DMS 273 (cell line): ENCODE measurements around the gene GTPBP6.
A peak's percentile ranks its signal among the peaks of the same experiment; 100 is the strongest.
"Not testable (repeated sequence)": the region's sequence is repeated elsewhere in the genome, so short reads cannot be mapped to it uniquely, and the experiment has no call there.

ENCODE experiments used
- DNase-seq: peaks from one replicate; lab custom pipeline; 2025; ENCODE audit not compliant: unreplicated experiment; lab: John Stamatoyannopoulos, UW

The GTPBP6 gene

GRCh38 chrX:335758-336155 lies 17.2 kb upstream of the GTPBP6 start:
- no peak for DNase-seq

GRCh38 chrX:334971-335757 lies 16.6 kb upstream of the GTPBP6 start:
- DNase-seq = no peak

DNA sequence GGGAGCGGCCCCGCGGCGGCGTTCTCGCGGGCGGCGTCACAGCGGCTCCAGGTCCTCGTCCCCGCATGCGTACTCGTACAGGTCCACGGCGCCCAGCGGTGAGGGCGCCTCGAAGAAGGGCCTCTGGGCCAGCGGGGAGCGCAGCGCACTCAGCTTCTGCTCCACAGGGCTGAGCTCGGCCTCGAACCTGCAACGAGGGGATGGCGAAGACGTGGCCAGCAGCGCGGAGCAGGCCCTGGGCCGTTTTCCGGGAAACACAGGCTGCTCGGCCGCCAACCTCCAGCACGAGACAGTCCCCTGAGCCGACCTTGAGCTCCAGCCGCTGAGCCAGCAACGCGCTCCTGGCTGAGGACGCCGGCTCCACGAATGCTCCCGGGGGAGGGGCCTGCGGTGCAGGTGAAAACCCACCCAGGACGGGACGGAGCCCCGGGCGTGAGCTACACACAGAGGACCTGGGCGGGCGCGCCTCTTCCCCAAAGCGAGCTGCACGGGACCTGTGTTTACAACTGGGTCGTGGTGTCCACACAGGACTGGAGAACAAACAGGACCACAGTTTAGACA lies 15.8 kb upstream of the GTPBP6 start:
- no peak for DNase-seq

DNA sequence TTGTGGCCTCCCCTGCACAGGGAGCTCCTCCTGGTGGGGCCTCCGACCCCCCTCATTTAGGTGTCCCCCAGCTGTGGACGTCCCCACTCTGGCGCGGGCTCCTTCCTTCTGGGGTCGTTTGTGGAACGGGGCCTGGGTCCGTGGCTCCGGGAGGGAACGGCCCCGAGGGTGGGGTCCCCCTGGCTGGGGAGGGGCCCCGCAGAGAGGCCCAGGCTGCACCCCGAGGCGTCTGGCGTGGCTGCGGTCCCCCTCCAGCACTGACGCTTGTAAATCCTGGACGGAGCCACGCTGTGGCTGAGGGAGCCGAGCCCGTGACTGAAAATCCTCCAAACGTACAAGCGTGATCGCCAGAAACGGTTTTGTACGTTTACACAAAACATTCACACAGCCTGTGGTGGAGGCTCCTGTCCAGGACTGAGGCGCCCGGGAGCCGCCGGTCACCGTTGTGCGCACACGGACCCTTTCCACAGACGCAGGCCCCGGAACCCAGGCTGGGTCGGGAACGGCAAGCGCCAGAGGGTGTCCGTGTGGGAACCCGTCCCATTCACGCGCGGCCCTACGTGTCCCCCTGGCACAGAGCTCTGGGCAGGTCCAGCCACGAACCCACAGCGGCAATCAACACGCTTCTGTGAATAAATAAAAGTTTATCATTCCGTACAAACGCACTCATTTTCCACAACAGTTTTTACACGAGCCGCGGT lies 15.2 kb upstream of the GTPBP6 start:
- no peak for DNase-seq

DNA sequence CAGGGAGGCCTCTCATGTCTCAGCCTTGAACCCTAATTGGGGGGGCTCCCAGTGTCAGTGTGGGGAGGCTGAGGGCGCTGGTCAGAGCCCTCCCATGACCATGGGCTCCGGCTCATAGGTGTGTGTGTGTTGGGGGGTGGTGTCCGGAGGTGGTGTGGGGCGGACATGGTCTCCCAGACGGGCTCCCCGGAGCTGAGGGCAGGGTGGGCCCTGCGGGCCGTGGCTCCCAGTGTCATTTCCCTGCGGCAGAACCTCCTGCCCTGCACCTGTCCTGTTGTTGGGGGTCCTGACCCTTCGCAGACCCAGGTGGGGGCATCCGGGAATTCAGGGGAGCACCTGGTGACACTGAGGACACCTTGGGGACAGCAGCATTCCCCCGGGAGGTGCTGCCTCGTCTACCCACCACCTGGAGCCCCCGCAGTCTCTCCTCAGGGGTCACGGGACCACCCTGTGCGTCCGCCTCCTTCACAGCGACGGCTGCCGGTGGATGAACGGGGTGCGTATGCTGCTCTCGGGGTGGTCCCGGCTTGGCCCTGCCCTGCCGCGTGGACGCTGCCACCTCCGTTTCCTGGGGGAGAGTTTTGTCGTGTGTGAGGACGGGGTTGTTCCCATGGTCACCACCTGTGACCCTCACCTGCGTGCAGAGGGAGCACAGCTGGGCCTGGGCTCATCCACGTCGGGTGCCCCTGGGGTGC lies 14.5 kb upstream of the GTPBP6 start:
- DNase-seq = no peak

DNA sequence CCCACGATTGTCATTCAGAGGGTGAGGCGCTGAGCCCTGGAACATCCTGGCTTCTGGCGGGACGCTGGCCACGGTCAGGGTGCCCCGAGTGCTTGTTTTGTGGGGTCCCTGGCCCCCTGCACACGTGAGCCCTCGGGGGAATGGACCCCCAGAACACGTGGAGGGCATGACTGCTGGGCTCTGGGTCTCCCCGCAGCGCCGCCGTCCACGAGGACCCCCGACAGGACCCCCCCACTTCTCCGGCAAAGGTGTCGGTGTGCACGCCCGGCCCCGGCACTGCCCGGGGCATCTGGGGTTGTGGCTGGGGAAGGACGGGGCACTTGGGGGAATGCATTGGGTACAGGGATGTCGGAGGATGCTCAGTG lies 13.9 kb upstream of the GTPBP6 start:
- DNase-seq = no peak

DNA sequence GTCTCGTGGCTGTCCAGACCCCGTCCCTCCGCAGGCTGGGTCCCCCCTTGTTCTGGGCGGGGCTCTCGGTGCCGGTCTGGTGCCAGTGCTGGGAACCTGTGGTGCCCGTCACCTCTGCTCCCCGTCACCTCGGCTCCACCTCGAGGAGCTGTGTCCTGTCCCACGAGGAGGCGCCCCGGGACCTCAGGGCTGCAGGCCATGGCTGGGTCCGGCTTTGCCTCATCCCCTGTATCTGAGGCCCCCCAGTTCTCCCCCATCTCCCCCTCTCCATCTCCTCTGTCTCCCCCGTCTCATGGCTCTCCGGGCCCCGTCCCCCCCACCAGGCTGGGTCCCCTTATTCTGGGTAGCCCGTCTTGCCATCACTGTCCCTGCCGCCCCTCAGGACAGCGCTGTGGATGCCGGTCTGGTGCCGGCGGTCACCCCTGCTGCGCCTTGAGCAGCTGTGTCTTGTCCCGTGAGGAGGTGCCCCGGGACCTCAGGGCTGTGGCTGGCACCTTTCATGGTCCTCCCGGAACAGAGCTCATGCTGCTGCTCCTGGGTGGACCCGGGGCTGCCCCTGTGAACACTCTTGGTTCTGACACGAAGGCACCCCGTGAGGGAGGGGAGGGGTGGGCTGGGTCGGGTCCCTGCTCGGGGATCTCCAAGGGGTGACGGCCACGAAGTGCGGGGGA lies 13.4 kb upstream of the GTPBP6 start:
- no peak for DNase-seq

DNA sequence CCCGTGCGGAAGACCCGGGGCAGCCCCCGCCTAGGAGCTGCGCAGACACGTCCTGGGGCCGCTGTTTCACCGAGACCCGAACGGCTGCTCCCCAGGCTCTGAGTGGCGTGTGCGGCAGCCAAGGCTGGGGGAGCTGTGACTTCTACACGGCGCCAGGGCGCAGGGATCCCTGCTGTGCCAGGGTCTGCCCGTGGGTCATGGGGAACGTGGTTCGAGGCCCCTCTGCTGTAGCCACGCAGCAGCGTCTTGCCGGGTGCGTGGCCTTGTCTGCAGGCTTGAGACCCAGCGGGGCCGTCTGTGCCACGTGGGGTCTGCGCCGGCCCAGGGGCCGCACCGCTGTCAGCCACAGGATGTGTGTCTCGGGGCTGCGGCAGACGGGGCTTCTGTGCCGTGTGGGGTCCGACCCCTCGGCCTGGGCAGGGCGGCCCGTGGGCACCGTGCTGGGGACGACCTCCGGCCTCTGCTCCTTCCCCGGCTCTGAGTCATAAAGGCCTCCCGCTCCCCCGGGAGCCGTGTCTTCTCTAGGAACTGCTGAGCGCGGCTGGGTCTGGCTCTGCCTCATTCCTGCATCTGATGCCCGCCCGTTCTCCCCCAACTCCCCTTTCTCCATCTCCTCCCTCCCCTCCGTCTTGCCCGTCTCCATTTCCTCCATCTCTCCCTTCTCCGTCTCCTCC lies 12.7 kb upstream of the GTPBP6 start:
- DNase-seq = peak; percentile 74

DNA sequence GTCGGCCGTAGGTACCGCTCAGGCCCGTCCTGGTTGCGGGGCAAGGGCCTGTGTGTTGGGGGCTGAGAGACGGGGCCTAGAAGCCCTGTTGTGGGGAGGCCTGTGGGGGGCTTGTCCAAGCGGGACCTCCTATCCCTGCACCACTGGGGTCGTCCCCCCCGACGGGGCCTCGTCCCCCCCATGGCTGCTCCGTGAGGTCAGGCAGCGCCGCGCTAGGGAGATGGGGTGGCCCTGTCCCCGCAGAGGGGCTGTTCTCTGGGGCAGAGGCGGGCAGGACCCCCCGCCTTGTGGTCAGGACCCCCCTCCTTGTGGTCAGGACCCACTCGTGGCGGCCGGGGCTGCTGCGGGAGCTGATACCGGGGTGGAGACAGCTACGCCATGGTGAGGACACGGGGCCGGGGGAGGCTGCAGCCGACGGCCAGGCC lies 12.1 kb upstream of the GTPBP6 start:
- DNase-seq = no peak

DNA sequence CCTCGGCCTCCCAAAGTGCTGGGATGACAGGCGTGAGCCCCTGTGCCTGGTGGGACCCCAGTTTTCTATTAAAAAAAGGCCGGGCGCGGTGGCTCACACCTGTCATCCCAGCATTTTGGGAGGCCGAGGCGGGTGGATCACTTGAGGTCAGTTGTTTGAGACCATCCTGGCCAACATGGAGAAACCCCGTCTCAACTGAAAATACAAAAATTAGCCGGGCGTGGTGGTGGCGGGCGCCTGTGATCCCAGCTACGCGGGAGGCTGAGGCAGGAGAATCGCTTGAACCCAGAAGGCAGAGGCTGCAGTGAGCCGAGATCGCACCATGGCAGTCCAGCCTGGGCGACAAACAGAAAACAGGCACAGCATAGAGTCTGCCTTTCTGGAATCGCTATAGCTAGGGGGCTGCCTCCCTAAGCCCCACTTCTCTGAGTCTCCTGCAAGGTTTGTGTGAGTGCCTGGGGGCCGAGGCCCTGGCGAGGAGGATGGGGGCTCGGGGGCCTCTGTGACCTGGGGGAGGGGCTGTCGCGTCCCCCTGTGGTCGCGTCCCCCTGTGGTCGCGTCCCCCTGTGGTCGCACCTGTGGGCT lies 11.6 kb upstream of the GTPBP6 start:
- not testable (repeated sequence) for DNase-seq

GRCh38 chrX:329291-329910 lies 10.8 kb upstream of the GTPBP6 start:
- DNase-seq = no peak

GRCh38 chrX:327660-328126 lies 9.1 kb upstream of the GTPBP6 start:
- DNase-seq = no peak

DNA sequence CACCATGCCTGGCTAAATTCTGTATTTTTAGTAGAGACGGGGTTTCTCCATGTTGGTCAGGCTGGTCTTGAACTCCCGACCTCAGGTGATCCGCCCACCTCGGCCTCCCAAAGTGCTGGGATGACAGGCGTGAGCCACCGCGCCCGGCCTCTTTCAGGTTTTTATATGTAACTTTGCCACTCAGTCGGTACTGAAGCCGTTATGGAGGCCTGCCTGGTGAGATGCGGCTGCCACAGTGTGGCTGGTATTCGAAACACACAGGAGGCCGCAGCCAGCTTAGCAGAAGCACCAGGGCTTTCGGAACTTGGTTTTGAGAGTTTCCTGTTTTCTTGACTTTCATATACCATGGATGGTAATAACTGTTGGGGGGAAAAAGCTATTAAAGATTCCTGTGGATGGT lies 6.1 kb upstream of the GTPBP6 start:
- not testable (repeated sequence) for DNase-seq

DNA sequence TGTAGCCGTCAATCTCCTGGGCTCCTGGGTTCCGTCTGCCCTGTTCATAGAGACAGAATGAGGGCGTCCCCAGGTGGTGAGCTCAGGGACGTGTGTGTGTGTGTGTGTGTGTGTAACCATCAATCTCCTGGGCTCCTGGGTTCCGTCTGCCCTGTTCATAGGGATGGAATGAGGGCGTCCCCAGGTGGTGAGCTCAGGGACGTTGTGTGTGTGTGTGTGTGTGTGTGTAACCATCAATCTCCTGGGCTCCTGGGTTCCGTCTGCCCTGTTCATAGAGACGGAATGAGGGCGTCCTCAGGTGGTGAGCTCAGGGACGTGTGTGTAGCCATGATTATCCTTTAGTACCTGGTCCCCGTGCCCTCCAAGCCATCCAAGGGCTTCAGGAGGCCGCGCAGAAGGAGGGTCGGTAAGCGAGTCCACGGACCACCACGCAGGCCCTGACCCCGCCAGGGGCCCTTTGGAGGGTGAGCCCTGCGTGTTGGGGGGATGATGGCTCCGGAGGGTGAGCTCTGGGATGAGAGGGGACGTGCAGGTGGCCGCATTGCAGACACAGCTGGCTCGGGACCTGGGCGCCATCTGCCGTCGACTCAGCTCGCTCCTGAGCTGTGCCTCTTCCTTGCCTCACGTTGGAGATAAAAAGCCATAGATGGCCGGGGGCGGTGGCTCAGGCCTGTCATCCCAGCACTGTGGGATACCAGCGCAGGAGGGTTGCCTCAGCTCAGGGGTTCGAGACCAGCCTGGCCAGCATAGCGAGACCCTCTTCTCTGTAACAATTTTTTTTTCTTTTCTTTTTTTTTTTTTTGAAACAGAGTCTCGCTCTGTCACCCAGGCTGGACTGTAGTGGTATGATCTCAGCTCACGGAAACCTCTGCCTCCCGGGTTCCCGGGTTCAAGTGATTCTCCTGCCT lies 5.4 kb upstream of the GTPBP6 start:
- DNase-seq = no peak

DNA sequence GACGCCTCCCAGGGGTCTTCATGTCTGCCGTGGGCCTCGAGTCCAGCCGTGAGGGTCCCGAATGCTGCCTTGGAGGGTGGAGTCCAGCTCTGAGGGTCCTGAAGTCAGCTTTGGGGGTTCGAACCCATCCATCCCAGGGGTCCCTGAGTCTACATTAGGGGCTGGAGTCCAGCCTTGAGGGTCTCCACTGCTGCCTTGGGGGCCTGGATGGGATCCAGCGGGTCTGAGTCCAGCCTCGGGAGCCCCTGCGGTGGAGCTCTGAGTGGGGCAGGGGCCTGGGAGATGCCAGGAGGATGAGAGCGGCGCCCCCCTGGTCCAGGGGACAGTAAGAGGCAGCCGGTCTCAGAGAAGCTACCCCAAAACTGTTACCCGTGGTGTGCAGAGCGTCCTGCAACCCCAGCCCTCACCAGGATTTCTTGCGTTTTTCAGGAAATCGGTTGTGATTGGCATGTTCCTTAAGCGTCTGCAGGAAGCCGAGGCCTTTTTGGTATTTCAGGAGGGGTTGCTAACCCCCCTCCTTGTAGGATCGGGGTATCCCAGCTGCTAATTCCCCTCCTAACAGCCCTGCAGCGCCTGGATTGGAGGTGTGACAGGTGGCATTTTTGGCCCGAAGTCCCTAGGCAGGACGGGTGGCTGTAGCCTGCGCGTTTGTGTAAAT lies 1.7 kb upstream of the GTPBP6 start:
- no peak for DNase-seq

DNA sequence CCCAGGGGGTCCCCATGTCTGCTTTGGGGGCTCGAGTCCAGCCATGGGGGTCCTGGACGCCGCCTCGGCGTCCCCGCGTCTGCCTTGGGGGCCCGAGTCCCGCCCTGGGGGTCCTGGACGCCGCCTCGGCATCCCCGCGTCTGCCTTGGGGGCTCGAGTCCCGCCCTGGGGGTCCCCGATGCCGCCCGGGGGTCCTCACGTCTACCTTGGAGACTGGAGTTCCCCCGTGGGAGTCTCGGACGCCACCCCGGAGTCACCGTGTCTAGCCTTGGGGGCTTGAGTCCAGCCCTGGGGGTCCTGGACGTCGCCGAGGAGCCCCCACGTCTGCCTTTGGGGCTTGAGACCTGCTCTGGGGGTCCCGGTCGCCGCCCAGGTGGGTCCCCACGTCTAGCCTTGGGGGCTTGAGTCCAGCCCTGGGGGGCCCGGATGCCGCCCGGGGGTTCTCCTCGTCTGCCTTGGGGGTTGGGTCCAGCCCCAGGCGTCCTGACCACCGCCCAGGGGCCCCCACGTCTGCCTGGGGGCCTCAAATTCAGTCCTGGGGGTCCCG lies 1.1 kb upstream of the GTPBP6 start:
- DNase-seq = no peak

GRCh38 chrX:318068-318738 lies 393 bp downstream of the GTPBP6 start:
- no peak for DNase-seq
